H9 (cell line): ENCODE data around the gene SLC6A3. TPM values are rescaled to one million over a fixed set of nuclear protein-coding genes. Genes with fewer than 3 reads are reported as not detected.

ENCODE experiments used
- DNase-seq: peaks from one replicate; pipeline ENCODE4 v3.0.0-alpha.2; 2017
- H2AFZ ChIP-seq: one replicate; pipeline ENCODE4 v1.6.1; 2013; ENCODE audit warnings: mild to moderate bottlenecking, low read length, control low read depth, moderate library complexity
- H2AK5ac ChIP-seq: 2 replicates; pipeline ENCODE4 v1.6.1; 2013; ENCODE audit warnings: low read length, control low read depth, mixed read lengths; ENCODE audit not compliant: insufficient read length
- H2BK120ac ChIP-seq: one replicate; pipeline ENCODE4 v1.6.1; 2013; ENCODE audit warnings: low read depth, mild to moderate bottlenecking, low read length, control low read depth, inconsistent platforms; ENCODE audit not compliant: poor library complexity, severe bottlenecking
- H2BK12ac ChIP-seq: 2 replicates; pipeline ENCODE4 v1.6.1; 2013; ENCODE audit warnings: low read length, control low read depth, mixed read lengths, low read depth; ENCODE audit not compliant: insufficient read length
- H2BK15ac ChIP-seq: 2 replicates; pipeline ENCODE4 v1.6.1; 2013; ENCODE audit warnings: low read depth, low read length, control low read depth
- H2BK20ac ChIP-seq: one replicate; pipeline ENCODE4 v1.6.1; 2013; ENCODE audit warnings: low read depth, mild to moderate bottlenecking, low read length, control low read depth, inconsistent platforms; ENCODE audit not compliant: poor library complexity, severe bottlenecking
- H2BK5ac ChIP-seq: 2 replicates; pipeline ENCODE4 v1.6.1; 2013; ENCODE audit warnings: low read length, control low read depth, mixed read lengths; ENCODE audit not compliant: insufficient read length
- H3K14ac ChIP-seq: 2 replicates; pipeline ENCODE4 v1.6.1; 2013; ENCODE audit warnings: low read length, control low read depth; ENCODE audit not compliant: insufficient read depth
- H3K18ac ChIP-seq: 2 replicates; pipeline ENCODE4 v1.6.1; 2013; ENCODE audit warnings: low read depth, mild to moderate bottlenecking, mixed read lengths, low read length, control low read depth; ENCODE audit not compliant: insufficient read length
- H3K23ac ChIP-seq: 2 replicates; pipeline ENCODE4 v1.6.1; 2013; ENCODE audit warnings: low read length, control low read depth, mixed read lengths, low read depth; ENCODE audit not compliant: insufficient read length
- H3K23me2 ChIP-seq: 2 replicates; pipeline ENCODE4 v1.6.1; 2013; ENCODE audit warnings: low read depth, mild to moderate bottlenecking, mixed read lengths, low read length, control low read depth; ENCODE audit not compliant: insufficient read length, poor library complexity, severe bottlenecking
- H3K27ac ChIP-seq: 2 replicates; pipeline ENCODE4 v1.5.1; 2013; ENCODE audit warnings: low read length, control low read depth, mixed read lengths, low read depth; ENCODE audit not compliant: insufficient read length
- H3K27me3 ChIP-seq: 2 replicates; pipeline ENCODE4 v1.6.1; 2013; ENCODE audit warnings: low read length, control low read depth, inconsistent platforms; ENCODE audit not compliant: insufficient read depth
- H3K4ac ChIP-seq: 2 replicates; pipeline ENCODE4 v1.6.1; 2013; ENCODE audit warnings: low read depth, mild to moderate bottlenecking, control low read depth, inconsistent platforms, low read length, moderate library complexity
- H3K4me1 ChIP-seq: 2 replicates; pipeline ENCODE4 v1.6.1; 2013; ENCODE audit warnings: low read length, control low read depth, inconsistent platforms; ENCODE audit not compliant: insufficient read depth
- H3K4me2 ChIP-seq: 2 replicates; pipeline ENCODE4 v1.6.1; 2013; ENCODE audit warnings: low read length, control low read depth, mixed read lengths; ENCODE audit not compliant: insufficient read length, insufficient read depth
- H3K56ac ChIP-seq: 2 replicates; pipeline ENCODE4 v1.6.1; 2013; ENCODE audit warnings: low read depth, mild to moderate bottlenecking, mixed read lengths, low read length, control low read depth; ENCODE audit not compliant: insufficient read length
- H3K79me1 ChIP-seq: 2 replicates; pipeline ENCODE4 v1.6.1; 2013; ENCODE audit warnings: low read depth, mild to moderate bottlenecking, moderate library complexity, low read length, control low read depth, inconsistent platforms; ENCODE audit not compliant: insufficient read depth, poor library complexity, severe bottlenecking
- H3K79me2 ChIP-seq: 2 replicates; pipeline ENCODE4 v1.6.1; 2013; ENCODE audit warnings: low read length, control low read depth, inconsistent platforms; ENCODE audit not compliant: insufficient read depth
- H3K9ac ChIP-seq: 2 replicates; pipeline ENCODE4 v1.6.1; 2013; ENCODE audit warnings: low read length, control low read depth, mixed read lengths; ENCODE audit not compliant: insufficient read length; ENCODE audit errors: extremely low read depth
- H3K9me3 ChIP-seq: one replicate; pipeline ENCODE4 v1.6.1; 2013; ENCODE audit warnings: low read depth, low read length, inconsistent platforms; ENCODE audit not compliant: control insufficient read depth
- H3T11ph ChIP-seq: one replicate; pipeline ENCODE4 v1.6.1; 2013; ENCODE audit warnings: mild to moderate bottlenecking, low read length, control low read depth, inconsistent platforms
- H4K20me1 ChIP-seq: one replicate; pipeline ENCODE4 v1.6.1; 2013; ENCODE audit not compliant: control insufficient read depth, insufficient read length, insufficient read depth
- H4K5ac ChIP-seq: 2 replicates; pipeline ENCODE4 v1.6.1; 2013; ENCODE audit warnings: low read depth, mild to moderate bottlenecking, mixed read lengths, low read length, control low read depth; ENCODE audit not compliant: insufficient read length
- H4K8ac ChIP-seq: replicated peaks from 2 replicates; pipeline ENCODE4 v1.6.1; 2013; ENCODE audit warnings: low read length, control low read depth, mixed read lengths, low read depth; ENCODE audit not compliant: insufficient read length
- H4K91ac ChIP-seq: 2 replicates; pipeline ENCODE4 v1.6.1; 2013; ENCODE audit warnings: low read depth, mild to moderate bottlenecking, moderate library complexity, mixed read lengths, low read length, control low read depth; ENCODE audit not compliant: insufficient read length
- H3K27ac Mint-ChIP-seq, 3 experiments: 2 replicates in 2 of 3; 3 replicates in 1 of 3; pipeline ENCODE4 v1.8.0; 2020 to 2021; ENCODE audit warnings: mixed read lengths in 3 of 3, mild to moderate bottlenecking in 1 of 3, moderate library complexity in 1 of 3
- H3K27me3 Mint-ChIP-seq: 2 replicates; pipeline ENCODE4 v1.8.0; 2021; ENCODE audit warnings: low read depth, mild to moderate bottlenecking, moderate library complexity, mixed read lengths
- H3K36me3 Mint-ChIP-seq, 3 experiments: 2 replicates in 2 of 3; 3 replicates in 1 of 3; pipeline ENCODE4 v1.8.0; 2020 to 2021; ENCODE audit warnings: low read depth in 3 of 3, mixed read lengths in 3 of 3; ENCODE audit not compliant: insufficient read depth in 1 of 3
- H3K4me1 Mint-ChIP-seq, 2 experiments: 2 replicates each; pipeline ENCODE4 v1.8.0; 2020; ENCODE audit warnings: mixed read lengths in 2 of 2
- H3K4me3 Mint-ChIP-seq, 2 experiments: 2 replicates in 1 of 2; 3 replicates in 1 of 2; pipeline ENCODE4 v1.8.0; 2020 to 2021; ENCODE audit warnings: mild to moderate bottlenecking in 2 of 2, mixed read lengths in 2 of 2, moderate library complexity in 1 of 2
- H3K9me3 Mint-ChIP-seq, 2 experiments: 2 replicates in 1 of 2; 3 replicates in 1 of 2; pipeline ENCODE4 v1.8.0; 2020; ENCODE audit warnings: mild to moderate bottlenecking in 2 of 2, mixed read lengths in 2 of 2, moderate library complexity in 1 of 2
- CTCF ChIP-seq: fragments of 200-600 bp; sonication (generic); conservative IDR thresholded peaks from 3 replicates; pipeline ENCODE4 v1.8.0; 2021; ENCODE audit warnings: antibody characterized with exemption, mild to moderate bottlenecking
- whole genome bisulfite sequencing: extraction: QIAGEN DNeasy Blood & Tissue Kit; methylation state at CpG from one replicate; pipeline ENCODE4 v1.1.7; 2013; ENCODE audit warnings: missing lambda C conversion rate, low lambda C conversion rate, mixed read lengths; ENCODE audit not compliant: insufficient read length; ENCODE audit errors: extremely low coverage; 5-methylcytosine and 5-hydroxymethylcytosine counted together
- total RNA-seq: library from RNA; stranded (reverse); gene quantifications from 2 replicates; pipeline ENCODE4 v1.2.1, GENCODE V29; 2021

Gene SLC6A3
- total RNA-seq, 1 experiment from 2014 or later: 0.61 TPM

- Histone ChIP-seq H3K56ac (no peak overlapping the region), H3K27me3 (no peaks in the 10 kb centered on the region), H2BK5ac (no peak overlapping the region), H4K20me1 (no peaks in the 10 kb centered on the region), H3K4me2 (no peak overlapping the region), H3K79me1 (no peaks in the 10 kb centered on the region), H3K4me1 (peaks cover 3% of the 10 kb centered on the region; the same call in 1 of the 2 replicates), H2BK12ac (no peak overlapping the region), H4K91ac (no peak overlapping the region), H3K14ac (no peak overlapping the region), H3K18ac (no peak overlapping the region), H3K79me2 (no peaks in the 10 kb centered on the region), H2BK120ac (no peak overlapping the region), H3K23ac (no peak overlapping the region), H2BK20ac (no peak overlapping the region), H4K8ac (no peak overlapping the region), H3K23me2 (peaks cover 4% of the 10 kb centered on the region), H3K9ac (no peak overlapping the region), H2AFZ (no peak overlapping the region), H4K5ac (no peak overlapping the region), H3K4ac (no peak overlapping the region), H3K9me3 (no peaks in the 10 kb centered on the region), H3K27ac (no peak overlapping the region), H2BK15ac (no peak overlapping the region), H3T11ph (no peak overlapping the region), H2AK5ac (no peak overlapping the region)
- peaks cover 8% of the 10 kb centered on the region for H3K27me3 Mint-ChIP-seq
- no peak overlapping the region for H3K4me3 Mint-ChIP-seq
- H3K36me3 Mint-ChIP-seq: no peaks in the 10 kb centered on the region; a peak in 1 of 7 replicates
- peaks cover 14 to 21% of the 10 kb centered on the region in 2 experiments for H3K4me1 Mint-ChIP-seq
- H3K27ac Mint-ChIP-seq: no peak overlapping the region
- no peak for TF ChIP-seq CTCF
- H3K9me3 Mint-ChIP-seq: peaks cover 3% of the 10 kb centered on the region in 2 experiments; a peak in 4 of 5 replicates
- no peak for DNase-seq
- WGBS: no CpG with 5 or more reads among the region's 13 CpGs
Observed at GRCh38 chr5:1415059-1415425, 30.2 kb downstream of the SLC6A3 start.
